GM19452 (cell line): ENCODE measurements around the gene SPRR2F.

Experiments
- ATAC-seq: cut with Tn5 transposase; IDR thresholded peaks from one replicate; pipeline ENCODE4 v1.9.1; 2021; ENCODE audit not compliant: unreplicated experiment

Gene SPRR2F

GRCh38 chr1:153072806-153073726, 40.2 kb downstream of the SPRR2F start:
- ATAC-seq, result no peak

DNA sequence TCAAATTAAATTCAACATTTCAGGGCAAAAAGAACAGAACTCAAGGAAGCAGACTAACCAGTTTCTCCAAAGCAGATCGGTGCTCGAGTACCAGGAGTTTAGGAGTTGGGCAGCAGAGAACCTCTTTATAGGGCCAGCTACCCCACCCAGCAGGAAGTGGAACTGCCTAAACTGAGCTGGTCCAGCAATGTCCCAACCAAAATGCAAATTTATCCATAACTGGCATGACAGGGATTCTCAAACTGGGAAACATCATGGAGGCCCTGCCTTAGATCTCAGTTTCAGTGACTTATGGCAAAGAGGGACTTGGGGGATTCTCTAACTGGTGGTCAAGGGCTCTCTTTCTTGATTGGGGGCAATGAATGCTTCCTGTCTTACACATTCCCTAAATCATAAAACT, 41.8 kb downstream of the SPRR2F start, which contains the start of gene SPRR2B:
Gene SPRR2B (minus strand): TSS at position 101 of the 400 bp plus-strand sequence. CDS start 772 bp downstream, outside the sequence.
- ATAC-seq, result no peak

DNA sequence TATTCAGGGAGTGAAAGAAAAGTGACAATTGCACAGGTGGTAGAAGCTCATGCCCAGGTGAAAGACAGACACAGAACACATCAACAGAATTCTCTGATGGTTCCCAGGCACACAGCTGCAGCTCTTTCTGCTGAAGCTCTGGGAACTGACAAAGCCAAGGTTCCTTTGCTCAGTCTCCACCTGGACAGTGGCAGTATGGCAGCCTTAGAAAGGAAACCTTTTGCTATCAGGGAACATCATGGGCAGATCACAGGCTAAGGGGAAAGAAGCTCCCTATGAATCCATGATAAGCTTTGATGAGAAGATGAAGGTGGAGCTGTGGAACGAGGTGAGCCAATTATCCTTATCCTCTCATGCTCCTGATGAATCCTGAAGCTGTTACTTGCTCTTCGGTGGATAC, 43.1 kb downstream of the SPRR2F start:
- no peak for ATAC-seq
